Endodermal cell (in vitro differentiated cells): ENCODE results near the gene PEX11G. TPM values are rescaled to one million over a fixed set of nuclear protein-coding genes. Genes with fewer than 3 reads are reported as not detected.
"Not testable (repeated sequence)": the region's sequence is repeated elsewhere in the genome, so short reads cannot be mapped to it uniquely, and the experiment has no call there.

Experiments used
- DNase-seq: peaks from one replicate; pipeline ENCODE4 v3.0.0-alpha.2; 2017
- H3K27ac ChIP-seq: 2 replicates; pipeline ENCODE4 v1.5.1; 2013; ENCODE audit warnings: mild to moderate bottlenecking, low read depth, low read length, moderate library complexity
- H3K27me3 ChIP-seq: 2 replicates; pipeline ENCODE4 v1.6.1; 2013; ENCODE audit warnings: mild to moderate bottlenecking, low read length, moderate library complexity; ENCODE audit not compliant: insufficient read depth, control insufficient read depth, poor library complexity, severe bottlenecking
- H3K36me3 ChIP-seq: 2 replicates; pipeline ENCODE4 v1.7.0; 2013; ENCODE audit warnings: mild to moderate bottlenecking, low read length, moderate library complexity; ENCODE audit not compliant: control insufficient read depth, insufficient read depth
- H3K4me1 ChIP-seq: one replicate; pipeline ENCODE4 v1.7.0; 2013; ENCODE audit warnings: low read length; ENCODE audit not compliant: control insufficient read depth, insufficient read depth
- H3K4me3 ChIP-seq: 2 replicates; pipeline ENCODE4 v1.5.1; 2013; ENCODE audit warnings: mild to moderate bottlenecking, low read length, moderate library complexity
- H3K9ac ChIP-seq: 2 replicates; pipeline ENCODE4 v1.6.1; 2013; ENCODE audit warnings: mild to moderate bottlenecking, low read length, moderate library complexity; ENCODE audit not compliant: poor library complexity, severe bottlenecking; ENCODE audit errors: extremely low read depth
- H3K9me3 ChIP-seq: 2 replicates; pipeline ENCODE4 v1.6.1; 2013; ENCODE audit warnings: mild to moderate bottlenecking, low read length, moderate library complexity; ENCODE audit not compliant: control insufficient read depth
- H3K27ac Mint-ChIP-seq: 2 replicates; pipeline ENCODE4 v1.8.0; 2020; ENCODE audit warnings: mixed read lengths
- H3K27me3 Mint-ChIP-seq: 2 replicates; pipeline ENCODE4 v1.8.0; 2021; ENCODE audit warnings: mild to moderate bottlenecking, mixed read lengths; ENCODE audit not compliant: insufficient read depth
- H3K36me3 Mint-ChIP-seq: 2 replicates; pipeline ENCODE4 v1.8.0; 2020; ENCODE audit warnings: low read depth, mixed read lengths
- H3K4me1 Mint-ChIP-seq: 2 replicates; pipeline ENCODE4 v1.8.0; 2020; ENCODE audit warnings: mixed read lengths
- H3K4me3 Mint-ChIP-seq: 2 replicates; pipeline ENCODE4 v1.8.0; 2020; ENCODE audit warnings: mild to moderate bottlenecking, moderate library complexity, mixed read lengths
- H3K9me3 Mint-ChIP-seq: 2 replicates; pipeline ENCODE4 v1.8.0; 2020; ENCODE audit warnings: mild to moderate bottlenecking, mixed read lengths
- whole genome bisulfite sequencing, 2 experiments: methylation state at CpG; one replicate each; pipeline versions ENCODE4 v1.1.5 to v1.1.7; 2013; ENCODE audit warnings: missing lambda C conversion rate in 2 of 2, mixed read lengths in 1 of 2; ENCODE audit not compliant: insufficient coverage in 1 of 2, insufficient read length in 1 of 2; 5-methylcytosine and 5-hydroxymethylcytosine counted together
- total RNA-seq, 2 donors: library from RNA; stranded (reverse); fragmentation: NEBNext Ultra II Directional in 1 of 2; extraction: Animal tissue kit (Norgen Biotek cat#: 25700) in 1 of 2; gene quantifications; 2 replicates in 1 of 2; 3 replicates in 1 of 2; pipeline ENCODE4 v1.2.1, GENCODE V29; 2021
- TF ChIP-seq, protein P1 (sequence below): fragments of 200-600 bp; sonication (generic); conservative IDR thresholded peaks from 2 replicates; pipeline ENCODE4 v1.5.0; 2021; ENCODE audit warnings: antibody characterized with exemption, mild to moderate bottlenecking

Gene PEX11G
- total RNA-seq, 2 donors from 2014 or later: 2.6 to 3.0 TPM

DNA sequence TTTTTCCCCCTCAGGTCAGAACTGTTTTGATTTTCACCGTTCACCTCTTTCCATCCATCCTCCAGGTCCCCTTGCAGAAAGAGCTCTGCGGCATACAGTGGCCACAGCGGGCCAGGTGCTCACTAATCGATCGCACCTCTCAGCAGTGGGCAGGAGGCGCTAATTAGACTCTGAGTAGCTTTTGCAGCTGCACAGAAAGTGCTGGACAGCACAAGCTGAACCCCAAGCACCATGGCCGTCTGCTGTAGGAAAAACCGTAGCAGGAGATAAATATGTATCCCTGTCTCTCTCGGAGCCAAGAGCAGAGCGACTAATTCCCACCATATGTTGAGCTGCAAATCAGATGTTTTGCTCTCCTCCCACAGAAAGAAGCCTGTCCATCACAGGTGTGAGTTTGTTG, 54.4 kb downstream of the PEX11G start:
- TF ChIP-seq, protein P1, sequence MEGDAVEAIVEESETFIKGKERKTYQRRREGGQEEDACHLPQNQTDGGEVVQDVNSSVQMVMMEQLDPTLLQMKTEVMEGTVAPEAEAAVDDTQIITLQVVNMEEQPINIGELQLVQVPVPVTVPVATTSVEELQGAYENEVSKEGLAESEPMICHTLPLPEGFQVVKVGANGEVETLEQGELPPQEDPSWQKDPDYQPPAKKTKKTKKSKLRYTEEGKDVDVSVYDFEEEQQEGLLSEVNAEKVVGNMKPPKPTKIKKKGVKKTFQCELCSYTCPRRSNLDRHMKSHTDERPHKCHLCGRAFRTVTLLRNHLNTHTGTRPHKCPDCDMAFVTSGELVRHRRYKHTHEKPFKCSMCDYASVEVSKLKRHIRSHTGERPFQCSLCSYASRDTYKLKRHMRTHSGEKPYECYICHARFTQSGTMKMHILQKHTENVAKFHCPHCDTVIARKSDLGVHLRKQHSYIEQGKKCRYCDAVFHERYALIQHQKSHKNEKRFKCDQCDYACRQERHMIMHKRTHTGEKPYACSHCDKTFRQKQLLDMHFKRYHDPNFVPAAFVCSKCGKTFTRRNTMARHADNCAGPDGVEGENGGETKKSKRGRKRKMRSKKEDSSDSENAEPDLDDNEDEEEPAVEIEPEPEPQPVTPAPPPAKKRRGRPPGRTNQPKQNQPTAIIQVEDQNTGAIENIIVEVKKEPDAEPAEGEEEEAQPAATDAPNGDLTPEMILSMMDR: no peak
- Mint-ChIP-seq H3K27me3 (no peaks in the 10 kb centered on the region), H3K9me3 (no peaks in the 10 kb centered on the region), H3K27ac (no peak overlapping the region), H3K4me1 (no peaks in the 10 kb centered on the region), H3K36me3 (peaks cover 31% of the 10 kb centered on the region), H3K4me3 (no peak overlapping the region)
- DNase-seq: no peak
- no peak overlapping the region for H3K4me3 ChIP-seq
- no peak overlapping the region for H3K27ac ChIP-seq
- no peak overlapping the region for H3K9ac ChIP-seq
- WGBS, 2 experiments: 97 to 98% methylated on average over 8 to 10 of the region's 10 CpGs
- H3K27me3 ChIP-seq: no peaks in the 10 kb centered on the region
- no peaks in the 10 kb centered on the region for H3K9me3 ChIP-seq
- H3K4me1 ChIP-seq: no peaks in the 10 kb centered on the region
- H3K36me3 ChIP-seq: peaks cover 5% of the 10 kb centered on the region

DNA sequence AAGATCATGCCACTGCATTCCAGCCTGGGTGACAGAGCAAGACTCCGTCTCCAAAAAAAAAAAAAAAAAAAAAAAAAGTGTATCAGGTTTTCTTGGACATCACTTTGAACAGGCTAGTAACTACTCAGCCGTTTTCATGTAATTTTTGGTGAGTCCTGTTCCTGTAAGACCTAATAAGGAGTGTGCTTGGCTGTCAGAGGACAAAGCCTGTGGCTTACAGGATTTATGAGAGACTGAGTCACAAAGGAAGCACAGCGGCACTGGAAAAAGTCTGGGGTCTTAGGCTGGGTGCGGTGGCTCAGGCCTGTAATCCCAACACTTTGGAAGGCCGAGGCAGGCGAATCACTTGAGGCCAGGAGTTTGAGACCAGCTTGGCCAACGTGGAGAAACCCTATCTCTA, 55.4 kb downstream of the PEX11G start:
- H3K27ac Mint-ChIP-seq, H3K4me3 Mint-ChIP-seq, H3K9ac ChIP-seq, H3K9me3 Mint-ChIP-seq, H3K9me3 ChIP-seq, H3K27ac ChIP-seq, H3K4me1 Mint-ChIP-seq, DNase-seq, H3K36me3 ChIP-seq, H3K4me1 ChIP-seq, H3K27me3 Mint-ChIP-seq, H3K27me3 ChIP-seq, H3K4me3 ChIP-seq: not testable (repeated sequence)
- 81 to 91% methylated on average over 5 to 7 of the region's 7 CpGs for WGBS, 2 experiments
- H3K36me3 Mint-ChIP-seq: peaks cover 30% of the 10 kb centered on the region

DNA sequence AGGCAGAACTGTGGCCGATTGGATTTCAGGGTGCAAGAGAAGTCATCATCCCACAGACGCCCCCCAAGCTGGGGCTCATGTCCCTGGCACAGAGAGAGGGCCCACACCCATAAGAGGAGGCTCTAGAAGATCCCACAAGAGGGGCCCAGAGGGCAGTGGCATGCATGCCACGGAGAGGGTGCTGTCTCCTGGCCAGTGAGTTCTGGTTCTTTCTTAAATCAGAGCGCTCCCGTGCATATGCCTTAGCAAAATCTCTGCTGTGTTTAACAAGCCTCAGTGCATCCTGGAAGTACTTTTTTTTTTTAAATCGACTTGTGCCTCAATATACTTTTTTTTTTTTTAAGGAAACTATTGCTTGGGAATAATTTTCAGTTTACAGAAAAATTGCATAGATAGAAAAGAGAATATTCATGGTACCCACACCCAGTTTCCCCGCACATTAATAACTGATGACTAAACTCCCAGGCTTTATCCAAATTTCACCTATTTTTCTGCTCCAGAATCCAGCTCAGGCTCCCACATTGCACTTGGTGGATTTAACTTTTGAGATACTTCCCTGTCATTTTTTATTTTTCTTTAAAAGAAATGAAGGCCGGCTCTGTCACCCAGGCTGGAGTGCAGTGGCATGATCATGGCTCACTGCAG, 59.1 kb downstream of the PEX11G start:
- no peaks in the 10 kb centered on the region for H3K9me3 ChIP-seq
- no peak overlapping the region for H3K27ac Mint-ChIP-seq
- H3K27me3 Mint-ChIP-seq: no peaks in the 10 kb centered on the region
- WGBS, 2 experiments: 80 to 83% methylated on average over 7 to 8 of the region's 8 CpGs
- peaks cover 3% of the 10 kb centered on the region for H3K36me3 ChIP-seq
- H3K27me3 ChIP-seq: no peaks in the 10 kb centered on the region
- no peaks in the 10 kb centered on the region for H3K9me3 Mint-ChIP-seq
- H3K36me3 Mint-ChIP-seq: peaks cover 19% of the 10 kb centered on the region
- DNase-seq: no peak
- H3K4me1 Mint-ChIP-seq: peaks cover 6% of the 10 kb centered on the region
- no peaks in the 10 kb centered on the region for H3K4me1 ChIP-seq
- H3K4me3 ChIP-seq: no peak overlapping the region
- no peak overlapping the region for H3K27ac ChIP-seq
- H3K4me3 Mint-ChIP-seq: no peak overlapping the region
- TF ChIP-seq, protein P1: no peak
- H3K9ac ChIP-seq: no peak overlapping the region

DNA sequence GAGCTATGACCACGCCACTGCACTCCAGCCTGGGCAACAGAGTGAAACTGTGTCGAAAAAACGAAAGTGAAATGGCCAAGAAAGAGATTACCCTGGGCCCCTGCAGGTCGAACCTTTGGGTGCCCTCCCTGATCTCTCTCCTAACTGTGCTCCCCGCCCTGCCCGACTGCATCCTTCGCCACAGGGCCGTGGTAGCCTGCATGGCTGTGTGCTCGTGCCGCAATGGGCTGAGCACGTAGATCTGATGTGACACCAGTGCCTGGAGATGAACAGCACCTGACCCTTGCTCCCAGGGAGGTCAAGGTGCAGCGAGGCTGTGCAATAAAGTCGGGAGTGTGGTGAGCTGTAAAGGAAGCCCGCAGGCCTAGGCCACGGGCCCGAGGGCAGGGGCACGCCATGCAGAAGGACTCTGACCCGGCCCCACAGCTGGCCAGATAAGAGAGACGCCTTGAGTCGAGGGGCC, 60.2 kb downstream of the PEX11G start:
- H3K27me3 ChIP-seq: no peaks in the 10 kb centered on the region
- H3K4me3 ChIP-seq: no peak overlapping the region
- H3K27ac Mint-ChIP-seq: no peak overlapping the region
- H3K36me3 Mint-ChIP-seq: peaks cover 18% of the 10 kb centered on the region
- H3K27ac ChIP-seq: no peak overlapping the region
- no peaks in the 10 kb centered on the region for H3K27me3 Mint-ChIP-seq
- DNase-seq: no peak
- no peaks in the 10 kb centered on the region for H3K4me1 ChIP-seq
- H3K4me1 Mint-ChIP-seq: peaks cover 6% of the 10 kb centered on the region
- peaks cover 3% of the 10 kb centered on the region for H3K36me3 ChIP-seq
- H3K4me3 Mint-ChIP-seq: no peak overlapping the region
- TF ChIP-seq, protein P1: no peak
- H3K9me3 ChIP-seq: no peaks in the 10 kb centered on the region
- WGBS, 2 experiments: 94 to 95% methylated on average over 17 to 20 of the region's 20 CpGs
- no peak overlapping the region for H3K9ac ChIP-seq
- H3K9me3 Mint-ChIP-seq: no peaks in the 10 kb centered on the region
